GM10248 (cell line): ENCODE results near the gene COPG2.

Source experiments
- CTCF ChIA-PET: fragments of 300-600 bp; sonication (Branson Sonifier 250); formaldehyde crosslinking; extraction: SDS; loops from one replicate; lab custom pipeline; 2021; ENCODE audit warnings: antibody characterized with exemption; lab: Yijun Ruan, JAX
- POLR2A ChIA-PET: fragments of 350-650 bp; sonication (Branson Sonifier 250); formaldehyde crosslinking; extraction: SDS; loops from one replicate; lab custom pipeline; 2020; ENCODE audit warnings: antibody characterized with exemption; lab: Yijun Ruan, JAX
- DNase-seq: peaks from one replicate; pipeline ENCODE4 v3.0.0; 2012; ENCODE audit errors: extremely low spot score
- TF ChIP-seq, protein P1 (sequence below): IDR thresholded peaks from 2 replicates; pipeline ENCODE4 v1.5.1; 2012; ENCODE audit warnings: mild to moderate bottlenecking, low read depth; ENCODE audit errors: extremely low read depth, missing control alignments, control extremely low read depth

Gene COPG2

DNA sequence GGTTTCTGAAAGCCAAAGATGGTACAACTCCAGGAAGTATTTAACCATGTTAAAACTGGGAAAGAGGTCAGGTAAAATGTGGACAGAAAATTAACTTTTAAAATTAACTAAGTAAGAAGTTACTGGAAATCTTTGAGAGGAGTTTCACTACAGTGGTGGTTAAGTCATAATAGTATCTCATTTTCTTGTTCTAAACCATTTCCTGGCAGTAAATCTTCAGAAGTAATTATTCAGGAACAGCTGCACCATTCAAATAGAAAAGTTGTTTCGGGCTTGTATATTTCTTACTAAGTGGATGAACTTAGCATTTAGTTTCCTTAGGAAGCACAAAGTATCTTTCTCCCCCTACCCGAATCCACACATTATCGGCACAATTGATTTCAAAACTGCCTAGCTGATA is 27.1 kb downstream of the COPG2 start:
- POLR2A ChIA-PET, result no interaction called here
- CTCF ChIA-PET, result no interaction called here
- no peak for DNase-seq
- TF ChIP-seq, protein P1, sequence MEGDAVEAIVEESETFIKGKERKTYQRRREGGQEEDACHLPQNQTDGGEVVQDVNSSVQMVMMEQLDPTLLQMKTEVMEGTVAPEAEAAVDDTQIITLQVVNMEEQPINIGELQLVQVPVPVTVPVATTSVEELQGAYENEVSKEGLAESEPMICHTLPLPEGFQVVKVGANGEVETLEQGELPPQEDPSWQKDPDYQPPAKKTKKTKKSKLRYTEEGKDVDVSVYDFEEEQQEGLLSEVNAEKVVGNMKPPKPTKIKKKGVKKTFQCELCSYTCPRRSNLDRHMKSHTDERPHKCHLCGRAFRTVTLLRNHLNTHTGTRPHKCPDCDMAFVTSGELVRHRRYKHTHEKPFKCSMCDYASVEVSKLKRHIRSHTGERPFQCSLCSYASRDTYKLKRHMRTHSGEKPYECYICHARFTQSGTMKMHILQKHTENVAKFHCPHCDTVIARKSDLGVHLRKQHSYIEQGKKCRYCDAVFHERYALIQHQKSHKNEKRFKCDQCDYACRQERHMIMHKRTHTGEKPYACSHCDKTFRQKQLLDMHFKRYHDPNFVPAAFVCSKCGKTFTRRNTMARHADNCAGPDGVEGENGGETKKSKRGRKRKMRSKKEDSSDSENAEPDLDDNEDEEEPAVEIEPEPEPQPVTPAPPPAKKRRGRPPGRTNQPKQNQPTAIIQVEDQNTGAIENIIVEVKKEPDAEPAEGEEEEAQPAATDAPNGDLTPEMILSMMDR, result no peak

DNA sequence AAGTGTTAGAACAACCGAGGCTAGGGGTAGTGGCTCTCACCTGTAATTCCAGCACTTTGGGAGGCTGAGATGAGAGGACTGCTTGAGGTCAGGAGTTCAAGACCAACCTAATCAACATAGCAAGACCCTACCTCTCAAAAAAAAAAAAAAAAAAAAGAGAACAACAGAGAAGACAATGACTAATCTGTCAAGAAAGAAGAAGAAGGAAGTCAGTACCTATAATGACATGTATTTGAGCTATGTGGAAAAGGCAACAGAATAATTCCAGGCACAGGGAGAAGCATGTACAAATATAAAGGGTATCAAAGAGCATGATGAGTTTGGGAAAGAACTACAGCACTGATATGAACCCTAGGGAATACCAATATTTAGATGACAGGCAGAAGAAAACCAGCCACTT is 27.5 kb downstream of the COPG2 start:
- TF ChIP-seq, protein P1, result no peak
- CTCF ChIA-PET, result no interaction called here
- POLR2A ChIA-PET, result no interaction called here
- no peak for DNase-seq

DNA sequence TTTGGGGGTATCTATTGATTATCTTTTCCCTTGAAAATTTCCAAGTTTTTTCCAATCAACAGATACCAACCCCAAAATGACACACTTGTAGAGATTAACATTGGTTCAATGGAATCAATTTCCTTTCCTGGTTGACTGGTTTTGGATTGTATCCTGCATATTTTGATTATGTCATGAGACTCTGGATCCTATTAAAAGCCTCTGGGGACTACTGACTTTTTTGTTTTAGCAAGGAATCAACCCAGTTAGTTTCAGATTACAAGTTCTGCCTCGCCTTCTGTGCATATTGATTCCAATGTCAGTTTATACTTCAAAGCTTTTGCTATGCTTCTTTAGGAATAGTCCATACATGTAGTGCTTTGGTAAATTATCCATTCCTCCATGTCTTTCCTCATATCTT is 29.2 kb downstream of the COPG2 start:
- ChIA-PET POLR2A (no interaction called here), CTCF (interaction anchor here (1.1 to 1.9 kb wide), 4 partner anchors 9 to 20 kb away, joined by 3 to 6 read pairs (median 4); no protein-coding TSS in a partner anchor)
- DNase-seq, result no peak
- TF ChIP-seq, protein P1, result no peak

DNA sequence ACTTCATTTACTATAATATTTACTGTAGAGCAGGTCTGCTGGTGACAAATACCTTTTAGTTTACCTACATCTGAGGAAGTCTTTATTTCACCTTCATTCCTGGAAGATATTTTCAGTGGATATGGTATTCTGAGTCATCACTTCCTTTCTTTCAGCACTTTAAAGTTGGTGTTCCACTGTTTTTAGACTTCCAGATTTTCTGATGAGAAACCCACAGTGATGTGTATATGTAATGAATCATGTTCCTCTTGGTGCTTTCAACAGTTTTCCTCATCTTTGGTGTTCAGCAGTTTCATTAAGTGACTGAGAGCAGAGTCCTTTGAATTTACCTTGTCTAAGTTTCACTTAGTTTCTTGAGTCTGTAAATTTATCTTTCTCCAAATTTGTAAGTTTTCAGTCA is 36.4 kb downstream of the COPG2 start:
- TF ChIP-seq, protein P1, result no peak
- ChIA-PET CTCF (no interaction called here), POLR2A (no interaction called here)
- DNase-seq, result no peak

DNA sequence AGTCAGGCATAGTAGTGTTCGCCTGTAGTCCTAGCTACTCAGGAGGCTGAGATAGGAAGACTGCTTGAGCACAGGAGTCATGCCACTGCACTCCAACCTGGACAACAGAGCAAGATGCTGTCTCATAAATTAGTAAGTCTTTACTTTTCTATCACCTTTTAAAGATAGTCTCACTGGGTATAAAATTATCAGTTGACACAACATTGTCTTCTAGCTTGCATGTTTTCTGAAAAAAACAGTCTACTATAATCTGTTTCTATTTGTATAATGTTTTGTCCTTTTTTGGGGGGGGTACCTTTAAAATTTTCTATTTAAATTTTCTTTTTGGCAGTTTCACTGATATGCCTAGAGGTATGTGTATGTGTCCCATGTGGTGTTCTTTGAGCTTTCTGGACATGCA is 39.6 kb downstream of the COPG2 start:
- TF ChIP-seq, protein P1, result no peak
- ChIA-PET CTCF (no interaction called here), POLR2A (no interaction called here)
- DNase-seq, result no peak

DNA sequence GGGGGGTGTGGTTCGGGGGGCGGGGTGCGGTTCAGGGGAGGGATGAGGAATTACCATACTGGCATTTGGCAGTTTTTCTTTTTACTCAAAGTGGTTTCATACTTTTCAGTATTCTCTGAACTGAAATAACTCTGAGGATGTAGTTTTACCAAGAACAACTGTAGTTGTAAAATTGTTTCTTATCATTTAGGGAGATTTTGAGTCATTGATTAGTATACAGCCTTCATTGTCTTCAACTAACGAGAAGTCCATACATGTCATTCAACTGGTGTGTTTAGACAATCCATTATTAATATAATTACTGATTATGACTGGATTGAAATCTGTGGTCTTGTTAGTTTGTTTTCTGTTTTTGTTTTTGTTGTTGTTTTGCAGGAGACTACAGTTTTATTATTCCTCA is 40.8 kb downstream of the COPG2 start:
- POLR2A ChIA-PET, result no interaction called here

More for the DNA sequence above, 40.8 kb downstream of the COPG2 start:
- no peak for DNase-seq
- TF ChIP-seq, protein P1, result no peak
- CTCF ChIA-PET, result interaction anchor here (1.2 kb wide), 1 partner anchor 19 kb away, joined by 3 read pairs; no protein-coding TSS in a partner anchor
